ENCODE measurements around the gene SPNS3.

DNA sequence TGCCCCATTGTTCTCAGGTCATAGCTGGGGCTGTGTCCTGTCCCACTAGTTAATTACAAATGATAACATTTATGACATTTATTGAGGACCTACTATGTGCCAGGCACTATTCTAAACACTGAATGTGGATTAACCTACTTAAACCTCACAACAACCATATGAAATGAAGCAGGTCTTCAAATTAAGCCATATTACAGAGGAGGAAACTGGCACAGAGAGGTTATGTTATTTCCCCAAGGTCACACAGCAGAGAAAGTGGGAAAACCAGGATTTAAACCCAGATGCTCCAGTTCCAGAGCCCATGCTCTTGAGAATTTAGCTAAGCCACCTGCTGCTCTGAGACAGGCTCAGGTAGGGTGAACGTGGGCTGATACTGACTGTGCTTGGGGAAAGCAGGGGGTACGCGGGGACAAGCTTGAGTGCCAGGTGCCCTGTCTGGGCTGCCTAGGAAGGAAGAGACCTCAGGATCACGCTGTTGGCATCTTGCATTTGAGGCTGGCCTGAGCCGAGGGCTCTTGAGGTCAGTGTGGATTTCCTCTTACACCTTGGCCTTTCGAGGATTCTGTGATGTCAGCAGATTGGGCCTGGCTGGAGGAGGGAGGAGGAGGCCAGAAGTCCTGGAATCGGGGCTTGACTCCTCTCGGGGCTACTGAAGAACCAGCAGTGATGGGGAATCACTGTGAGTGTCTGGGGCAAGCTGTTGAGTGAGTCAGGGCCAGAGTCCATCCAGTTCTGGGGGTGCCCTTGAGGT is 73.8 kb downstream of the SPNS3 start:
- TF ChIP-seq, protein P1, sequence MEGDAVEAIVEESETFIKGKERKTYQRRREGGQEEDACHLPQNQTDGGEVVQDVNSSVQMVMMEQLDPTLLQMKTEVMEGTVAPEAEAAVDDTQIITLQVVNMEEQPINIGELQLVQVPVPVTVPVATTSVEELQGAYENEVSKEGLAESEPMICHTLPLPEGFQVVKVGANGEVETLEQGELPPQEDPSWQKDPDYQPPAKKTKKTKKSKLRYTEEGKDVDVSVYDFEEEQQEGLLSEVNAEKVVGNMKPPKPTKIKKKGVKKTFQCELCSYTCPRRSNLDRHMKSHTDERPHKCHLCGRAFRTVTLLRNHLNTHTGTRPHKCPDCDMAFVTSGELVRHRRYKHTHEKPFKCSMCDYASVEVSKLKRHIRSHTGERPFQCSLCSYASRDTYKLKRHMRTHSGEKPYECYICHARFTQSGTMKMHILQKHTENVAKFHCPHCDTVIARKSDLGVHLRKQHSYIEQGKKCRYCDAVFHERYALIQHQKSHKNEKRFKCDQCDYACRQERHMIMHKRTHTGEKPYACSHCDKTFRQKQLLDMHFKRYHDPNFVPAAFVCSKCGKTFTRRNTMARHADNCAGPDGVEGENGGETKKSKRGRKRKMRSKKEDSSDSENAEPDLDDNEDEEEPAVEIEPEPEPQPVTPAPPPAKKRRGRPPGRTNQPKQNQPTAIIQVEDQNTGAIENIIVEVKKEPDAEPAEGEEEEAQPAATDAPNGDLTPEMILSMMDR (IDR thresholded peaks at IDR 0.05), result no peak
- no peak for TF ChIP-seq POLR2A (IDR thresholded peaks at IDR 0.05; ENCODE audit: low read length)
- no peak for TF ChIP-seq RAD21 (conservative IDR thresholded peaks at IDR 0.05 in 1 of 2, IDR thresholded peaks at IDR 0.05 in 1 of 2)
- TF ChIP-seq RFX5 (IDR thresholded peaks at IDR 0.05), result no peak
- TF ChIP-seq, protein P2, sequence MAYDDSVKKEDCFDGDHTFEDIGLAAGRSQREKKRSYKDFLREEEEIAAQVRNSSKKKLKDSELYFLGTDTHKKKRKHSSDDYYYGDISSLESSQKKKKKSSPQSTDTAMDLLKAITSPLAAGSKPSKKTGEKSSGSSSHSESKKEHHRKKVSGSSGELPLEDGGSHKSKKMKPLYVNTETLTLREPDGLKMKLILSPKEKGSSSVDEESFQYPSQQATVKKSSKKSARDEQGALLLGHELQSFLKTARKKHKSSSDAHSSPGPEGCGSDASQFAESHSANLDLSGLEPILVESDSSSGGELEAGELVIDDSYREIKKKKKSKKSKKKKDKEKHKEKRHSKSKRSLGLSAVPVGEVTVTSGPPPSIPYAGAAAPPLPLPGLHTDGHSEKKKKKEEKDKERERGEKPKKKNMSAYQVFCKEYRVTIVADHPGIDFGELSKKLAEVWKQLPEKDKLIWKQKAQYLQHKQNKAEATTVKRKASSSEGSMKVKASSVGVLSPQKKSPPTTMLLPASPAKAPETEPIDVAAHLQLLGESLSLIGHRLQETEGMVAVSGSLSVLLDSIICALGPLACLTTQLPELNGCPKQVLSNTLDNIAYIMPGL (CRISPR knock-in tag; IDR thresholded peaks at IDR 0.05; ENCODE audit: borderline replicate concordance), result no peak
- TF ChIP-seq EHMT2 (IDR thresholded peaks at IDR 0.05; ENCODE audit: low read depth), result no peak

Data from A549 (cell line).